ENCODE results near the gene UBAP2L.

Gene UBAP2L

GRCh38 chr1:154316704-154317103 is 95.9 kb downstream of the UBAP2L start:
- no peak for DNase-seq

- DNase-seq = no peak
Observed at GRCh38 chr1:154318386-154318785, 97.6 kb downstream of the UBAP2L start.
